ENCODE results near the gene NUP205. TPM values are rescaled to one million over a fixed set of nuclear protein-coding genes. Genes with fewer than 3 reads are reported as not detected.

The NUP205 gene
- total RNA-seq, 1 experiment from 2014 or later: 86.7 TPM

DNA sequence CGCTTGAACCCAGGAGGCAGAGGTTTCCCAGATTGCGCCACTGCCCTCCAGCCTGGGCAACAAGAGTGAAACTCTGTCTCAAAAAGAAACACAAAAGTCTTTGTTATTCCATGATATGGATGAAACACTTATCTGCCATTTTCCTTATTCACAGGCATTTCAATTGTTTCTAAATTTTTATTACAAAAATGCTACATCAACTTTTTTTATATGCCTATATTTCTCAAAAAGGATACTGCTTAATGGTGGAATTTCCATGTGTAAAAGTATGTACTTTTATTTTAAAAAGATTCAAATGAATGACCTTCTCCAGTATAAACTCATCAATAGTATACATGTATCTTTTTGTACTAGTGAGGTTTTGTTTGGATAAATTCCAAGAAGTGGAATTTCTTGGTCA lies 62.7 kb downstream of the NUP205 start:
- no peak overlapping the region for H3K4me2 ChIP-seq (ENCODE audit: low read length)
- H3K4me3 ChIP-seq (ENCODE audit: low read length): no peak overlapping the region
- ChIA-PET CTCF (interaction anchor here (0.6 to 1.0 kb wide), 3 partner anchors 9 to 205 kb away, joined by 4 to 5 read pairs (median 4); no protein-coding TSS in a partner anchor), POLR2A (ENCODE audit: unreplicated experiment) (no interaction called here)
- TF ChIP-seq EZH2phosphoT487 (IDR thresholded peaks at IDR 0.05; ENCODE audit: borderline replicate concordance, low read length) (no peak), EZH2 (IDR thresholded peaks at IDR 0.05; ENCODE audit: low read length, unreplicated experiment) (no peak)
- TF ChIP-seq, protein P1, sequence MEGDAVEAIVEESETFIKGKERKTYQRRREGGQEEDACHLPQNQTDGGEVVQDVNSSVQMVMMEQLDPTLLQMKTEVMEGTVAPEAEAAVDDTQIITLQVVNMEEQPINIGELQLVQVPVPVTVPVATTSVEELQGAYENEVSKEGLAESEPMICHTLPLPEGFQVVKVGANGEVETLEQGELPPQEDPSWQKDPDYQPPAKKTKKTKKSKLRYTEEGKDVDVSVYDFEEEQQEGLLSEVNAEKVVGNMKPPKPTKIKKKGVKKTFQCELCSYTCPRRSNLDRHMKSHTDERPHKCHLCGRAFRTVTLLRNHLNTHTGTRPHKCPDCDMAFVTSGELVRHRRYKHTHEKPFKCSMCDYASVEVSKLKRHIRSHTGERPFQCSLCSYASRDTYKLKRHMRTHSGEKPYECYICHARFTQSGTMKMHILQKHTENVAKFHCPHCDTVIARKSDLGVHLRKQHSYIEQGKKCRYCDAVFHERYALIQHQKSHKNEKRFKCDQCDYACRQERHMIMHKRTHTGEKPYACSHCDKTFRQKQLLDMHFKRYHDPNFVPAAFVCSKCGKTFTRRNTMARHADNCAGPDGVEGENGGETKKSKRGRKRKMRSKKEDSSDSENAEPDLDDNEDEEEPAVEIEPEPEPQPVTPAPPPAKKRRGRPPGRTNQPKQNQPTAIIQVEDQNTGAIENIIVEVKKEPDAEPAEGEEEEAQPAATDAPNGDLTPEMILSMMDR (conservative IDR thresholded peaks at IDR 0.05; ENCODE audit: low read depth, low read length): no peak
- ATAC-seq: no peak
- H3K9me2 ChIP-seq (replicated peaks; ENCODE audit: low read length): no peaks in the 10 kb centered on the region
- H3K27ac ChIP-seq (ENCODE audit: low read length): no peak overlapping the region
- no peaks in the 10 kb centered on the region for H3F3A ChIP-seq (ENCODE audit: low read length, unreplicated experiment)
- H3K79me2 ChIP-seq (ENCODE audit: low read length): no peaks in the 10 kb centered on the region
- H3K9ac ChIP-seq (ENCODE audit: low read length): no peak overlapping the region
- H3K27me3 ChIP-seq (ENCODE audit: low read length): no peaks in the 10 kb centered on the region
- no peaks in the 10 kb centered on the region for H3K9me3 ChIP-seq (ENCODE audit: low read length)
- H3K4me1 ChIP-seq (ENCODE audit: insufficient read depth, low read length): no peaks in the 10 kb centered on the region; the same call in 1 of the 2 replicates
- peaks cover 58% of the 10 kb centered on the region for H3K36me3 ChIP-seq (ENCODE audit: low read depth, low read length)
- no peaks in the 10 kb centered on the region for H4K20me1 ChIP-seq (ENCODE audit: low read length)
- BruUV-seq (replicated peaks): no TSS peak
- intact Hi-C loops (cut with micrococcal nuclease): loop anchor here (2.0 to 5.0 kb wide), 2 partner anchors 33 to 180 kb away; no protein-coding TSS in a partner anchor
- no peak overlapping the region for H2AFZ ChIP-seq (ENCODE audit: low read length)
- no peak for DNase-seq

DNA sequence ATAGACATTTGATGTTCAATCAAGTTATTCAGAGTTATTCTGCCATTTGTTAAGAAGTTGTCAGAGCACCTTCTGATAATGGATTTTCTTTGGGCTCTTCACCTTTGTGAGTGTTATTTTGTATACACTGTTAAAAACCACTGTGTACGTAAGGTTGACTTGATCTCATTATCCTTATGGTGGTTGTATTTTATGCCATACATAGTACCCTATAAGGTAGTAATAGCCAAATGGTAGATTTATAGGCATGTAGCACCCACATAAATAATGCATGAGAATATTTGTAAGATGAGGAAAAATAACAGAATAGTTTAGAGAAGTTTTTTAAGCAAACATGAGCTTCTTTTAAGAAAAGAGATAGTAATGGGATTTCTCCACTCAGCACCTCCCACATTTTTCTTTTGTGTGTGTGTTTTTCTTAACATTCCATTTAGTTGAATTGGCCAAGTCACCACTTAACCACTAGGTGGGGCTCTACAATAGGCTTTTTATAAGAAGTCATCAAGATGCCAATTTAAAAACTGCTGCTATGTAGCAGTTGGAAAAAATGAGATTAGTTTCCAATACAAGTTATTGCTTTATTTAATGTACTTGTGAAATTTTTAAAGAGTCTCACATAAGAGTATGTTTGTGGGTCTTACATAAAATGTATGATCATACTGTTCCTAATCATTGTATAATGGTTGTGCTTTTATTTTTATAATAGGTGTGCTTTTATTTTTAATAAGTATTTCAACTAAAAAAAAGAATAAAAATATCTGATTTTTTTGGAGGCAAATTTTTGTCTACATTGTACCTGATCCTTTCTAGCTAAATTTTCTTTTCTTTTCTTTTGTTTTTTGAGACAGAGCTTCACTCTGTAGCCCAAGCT lies 63.5 kb downstream of the NUP205 start:
- no peaks in the 10 kb centered on the region for H3K9me2 ChIP-seq (replicated peaks; ENCODE audit: low read length)
- intact Hi-C loops (cut with micrococcal nuclease): loop anchor here (1.0 to 5.0 kb wide), 3 partner anchors 24 to 180 kb away; no protein-coding TSS in a partner anchor
- H3K9ac ChIP-seq (ENCODE audit: low read length): no peak overlapping the region
- no peak overlapping the region for H3K27ac ChIP-seq (ENCODE audit: low read length)
- H3K4me2 ChIP-seq (ENCODE audit: low read length): no peak overlapping the region
- no peak overlapping the region for H3K4me3 ChIP-seq (ENCODE audit: low read length)
- no peak for TF ChIP-seq EZH2phosphoT487 (IDR thresholded peaks at IDR 0.05; ENCODE audit: borderline replicate concordance, low read length)
- TF ChIP-seq, protein P1 (conservative IDR thresholded peaks at IDR 0.05; ENCODE audit: low read depth, low read length): peak; percentile 92
- H2AFZ ChIP-seq (ENCODE audit: low read length): no peak overlapping the region
- no peaks in the 10 kb centered on the region for H4K20me1 ChIP-seq (ENCODE audit: low read length)
- H3F3A ChIP-seq (ENCODE audit: low read length, unreplicated experiment): no peaks in the 10 kb centered on the region
- CTCF ChIA-PET: interaction anchor here (0.6 to 1.0 kb wide), 3 partner anchors 8 to 206 kb away, joined by 4 to 5 read pairs (median 4); no protein-coding TSS in a partner anchor
- peak; percentile 89 for DNase-seq
- no peaks in the 10 kb centered on the region for H3K9me3 ChIP-seq (ENCODE audit: low read length)
- H3K36me3 ChIP-seq (ENCODE audit: low read depth, low read length): peaks cover 57% of the 10 kb centered on the region
- no peaks in the 10 kb centered on the region for H3K27me3 ChIP-seq (ENCODE audit: low read length)
- BruUV-seq (replicated peaks): no TSS peak
- H3K79me2 ChIP-seq (ENCODE audit: low read length): no peaks in the 10 kb centered on the region
- H3K4me1 ChIP-seq (ENCODE audit: insufficient read depth, low read length): no peaks in the 10 kb centered on the region; the same call in 1 of the 2 replicates
- POLR2A ChIA-PET (ENCODE audit: unreplicated experiment): no interaction called here
- peak; percentile 90 for ATAC-seq
